LNCaP clone FGC (cell line): Measurements from ENCODE around the gene MEF2D.

Experiments used
- DNase-seq: peaks from one replicate; pipeline ENCODE4 v3.0.0-alpha.2; 2011; ENCODE audit warnings: low read depth
- H3K4me3 ChIP-seq: 2 replicates; pipeline ENCODE4 v1.5.1; 2011; ENCODE audit warnings: mild to moderate bottlenecking, low read depth, low read length, control low read depth
- TF ChIP-seq, protein P1 (sequence below): IDR thresholded peaks from 2 replicates; pipeline ENCODE4 v1.5.1; 2012; ENCODE audit warnings: mild to moderate bottlenecking; ENCODE audit not compliant: control insufficient read depth, insufficient read depth; ENCODE audit errors: extremely low read depth

The MEF2D gene

DNA sequence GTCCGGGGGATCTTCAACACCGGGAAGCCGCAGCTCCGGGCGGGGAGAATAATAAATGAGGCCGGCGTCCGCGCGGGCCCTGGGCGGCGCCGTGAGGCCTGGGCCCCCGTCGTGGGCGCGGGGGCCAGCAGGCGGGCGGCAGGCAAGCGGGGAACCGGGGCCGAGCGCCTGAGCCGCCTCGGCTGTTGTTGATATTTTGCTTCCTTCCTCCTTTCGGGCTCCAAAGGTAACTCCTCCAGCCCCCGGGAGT lies at the start of gene MEF2D:
MEF2D (minus strand) TSS at position 233 of the 250 bp plus-strand sequence. CDS start 17,483 bp downstream, outside the sequence.
- H3K4me3 ChIP-seq: peak within 1 kb of the TSS; percentile 96
- no peak for DNase-seq
- TF ChIP-seq, protein P1, sequence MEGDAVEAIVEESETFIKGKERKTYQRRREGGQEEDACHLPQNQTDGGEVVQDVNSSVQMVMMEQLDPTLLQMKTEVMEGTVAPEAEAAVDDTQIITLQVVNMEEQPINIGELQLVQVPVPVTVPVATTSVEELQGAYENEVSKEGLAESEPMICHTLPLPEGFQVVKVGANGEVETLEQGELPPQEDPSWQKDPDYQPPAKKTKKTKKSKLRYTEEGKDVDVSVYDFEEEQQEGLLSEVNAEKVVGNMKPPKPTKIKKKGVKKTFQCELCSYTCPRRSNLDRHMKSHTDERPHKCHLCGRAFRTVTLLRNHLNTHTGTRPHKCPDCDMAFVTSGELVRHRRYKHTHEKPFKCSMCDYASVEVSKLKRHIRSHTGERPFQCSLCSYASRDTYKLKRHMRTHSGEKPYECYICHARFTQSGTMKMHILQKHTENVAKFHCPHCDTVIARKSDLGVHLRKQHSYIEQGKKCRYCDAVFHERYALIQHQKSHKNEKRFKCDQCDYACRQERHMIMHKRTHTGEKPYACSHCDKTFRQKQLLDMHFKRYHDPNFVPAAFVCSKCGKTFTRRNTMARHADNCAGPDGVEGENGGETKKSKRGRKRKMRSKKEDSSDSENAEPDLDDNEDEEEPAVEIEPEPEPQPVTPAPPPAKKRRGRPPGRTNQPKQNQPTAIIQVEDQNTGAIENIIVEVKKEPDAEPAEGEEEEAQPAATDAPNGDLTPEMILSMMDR: no peak

DNA sequence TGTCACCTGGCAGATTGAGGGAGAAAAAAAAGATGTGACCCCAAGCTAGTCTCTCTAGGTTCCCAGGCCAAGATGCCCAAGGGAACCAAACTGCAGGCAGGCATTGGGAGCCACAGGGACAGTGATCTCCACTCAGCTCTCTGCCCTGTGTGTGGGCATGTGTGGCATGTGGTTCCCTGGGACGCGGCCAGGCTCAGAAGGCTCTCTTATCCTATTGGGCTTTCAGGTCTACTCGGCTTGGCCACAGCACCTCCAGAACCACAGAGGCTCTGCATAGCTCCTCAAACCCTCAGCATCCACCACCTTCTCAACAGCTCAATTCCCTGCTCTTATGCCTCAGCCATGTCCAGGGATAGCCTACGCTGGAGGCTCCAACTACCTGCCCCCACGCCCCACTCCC lies 49.8 kb upstream of the MEF2D start:
- DNase-seq: no peak
- TF ChIP-seq, protein P1: no peak
- H3K4me3 ChIP-seq: no peak overlapping the region

DNA sequence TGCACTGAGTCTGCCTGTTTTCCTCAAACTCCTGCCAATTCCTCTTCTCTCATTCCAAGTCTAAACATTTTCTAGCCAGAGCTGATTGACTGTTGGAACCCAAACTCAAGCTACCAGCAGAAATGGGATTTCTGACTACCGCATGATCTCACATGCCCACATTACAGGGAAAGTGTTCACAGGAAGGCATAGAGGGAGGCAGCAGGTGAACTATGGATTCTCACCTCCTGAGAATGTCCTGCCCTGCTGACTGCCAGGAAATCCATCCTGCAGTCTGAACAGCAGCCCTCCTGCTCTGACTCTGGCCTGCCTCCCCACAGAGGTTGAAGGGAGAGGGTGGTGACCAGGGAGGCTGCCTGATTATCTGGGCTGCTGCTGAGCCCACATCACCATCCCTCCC lies 49.3 kb upstream of the MEF2D start:
- TF ChIP-seq, protein P1: no peak
- DNase-seq: no peak
- H3K4me3 ChIP-seq: no peak overlapping the region

DNA sequence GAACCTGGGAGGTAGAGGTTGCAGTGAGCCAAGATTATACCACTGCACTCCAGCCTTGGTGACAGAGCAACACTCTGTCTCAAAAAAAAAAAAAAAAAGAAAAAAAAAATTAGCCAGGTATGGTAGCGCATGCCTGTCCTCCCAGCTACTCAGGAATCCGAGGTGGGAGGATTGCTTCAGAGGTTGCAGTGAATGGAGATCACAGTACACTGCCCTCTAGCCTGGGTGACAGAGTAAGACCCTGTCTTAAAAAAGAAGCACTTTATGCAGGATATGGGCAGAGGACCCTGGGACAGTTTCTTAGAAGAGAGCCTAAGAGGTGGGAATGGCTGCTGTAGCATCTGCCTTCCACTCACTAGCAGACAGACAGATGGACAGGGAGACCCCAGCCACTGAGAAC lies 48.8 kb upstream of the MEF2D start:
- TF ChIP-seq, protein P1: no peak
- no peak overlapping the region for H3K4me3 ChIP-seq
- no peak for DNase-seq

DNA sequence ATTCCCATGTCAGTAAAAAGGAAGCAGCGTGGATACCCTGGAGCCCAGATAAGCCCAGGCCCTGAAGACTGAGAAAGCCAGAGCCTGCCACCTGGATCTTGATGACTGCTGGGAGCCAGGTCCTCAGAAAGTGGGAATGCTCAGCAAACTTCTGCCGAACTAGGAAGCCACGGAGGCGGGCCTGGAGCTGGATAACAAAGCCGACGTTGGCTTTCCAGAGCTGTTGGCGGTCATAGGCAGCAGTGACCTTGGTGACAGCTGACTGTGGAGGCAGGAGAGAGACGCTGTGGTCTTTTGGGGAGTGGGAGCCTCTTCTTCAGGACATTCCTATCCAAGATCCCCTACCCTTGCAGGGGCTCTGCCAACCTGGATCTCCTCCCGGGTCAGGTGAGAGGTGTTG lies 47.4 kb upstream of the MEF2D start:
- TF ChIP-seq, protein P1: no peak
- no peak for DNase-seq
- no peak overlapping the region for H3K4me3 ChIP-seq

DNA sequence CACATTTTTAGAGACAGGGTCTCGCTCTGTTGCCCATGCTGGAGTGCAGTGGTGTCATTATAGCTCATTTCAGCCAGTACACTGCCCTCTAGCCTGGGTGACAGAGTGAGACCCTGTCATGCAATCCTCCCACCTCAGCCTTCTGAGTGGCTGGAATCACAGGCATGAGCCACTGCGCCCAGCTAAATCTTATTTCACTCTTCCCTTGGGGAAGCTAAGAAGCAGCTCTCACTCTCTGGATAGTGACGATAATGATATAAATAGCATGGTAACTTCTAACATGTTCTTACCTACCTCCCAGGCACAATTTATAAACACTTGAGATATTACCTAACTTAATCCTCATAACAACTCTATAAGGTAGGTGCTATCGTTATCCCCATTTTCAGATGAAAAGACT lies 46.9 kb upstream of the MEF2D start:
- DNase-seq: no peak
- TF ChIP-seq, protein P1: no peak
- H3K4me3 ChIP-seq: no peak overlapping the region

DNA sequence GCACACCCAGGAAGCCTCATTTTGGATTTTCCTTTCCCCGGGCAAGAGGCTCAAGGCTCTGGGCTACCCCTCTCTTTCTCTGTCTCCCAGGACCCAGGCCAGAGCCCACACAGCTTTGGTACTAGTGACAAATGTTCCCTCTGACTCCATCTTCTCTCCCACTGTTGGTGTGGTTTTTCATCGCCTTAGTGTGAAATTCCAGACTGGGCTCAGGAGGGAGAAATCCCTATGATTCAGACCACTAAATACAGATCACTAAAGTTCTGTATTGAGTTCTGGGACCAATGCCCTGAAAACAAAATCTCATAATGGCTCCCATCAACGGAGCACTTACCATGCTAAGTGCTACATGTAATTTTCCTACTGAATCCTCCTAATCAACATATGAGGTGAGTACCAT lies 45.7 kb upstream of the MEF2D start:
- no peak for DNase-seq
- H3K4me3 ChIP-seq: no peak overlapping the region
- TF ChIP-seq, protein P1: no peak
